Ovary (tissue), 9 donors: ENCODE measurements around the gene SEMA3B. TPM values are rescaled to one million over a fixed set of nuclear protein-coding genes. Genes with fewer than 3 reads are reported as not detected.

Source experiments
- DNase-seq, 5 donors: peaks; one replicate each; pipeline ENCODE4 v3.0.0-alpha.2; 2019 to 2020
- H3K27ac ChIP-seq, 2 donors: fragments of 200-600 bp; one replicate each; pipeline versions ENCODE4 v1.5.1 to v1.8.0; 2019 to 2022
- H3K27me3 ChIP-seq: fragments of 200-600 bp; one replicate; pipeline ENCODE4 v1.8.0; 2022
- H3K36me3 ChIP-seq: fragments of 200-600 bp; sonication (generic); one replicate; pipeline ENCODE4 v1.5.1; 2019
- H3K4me1 ChIP-seq: one replicate; pipeline ENCODE4 v1.8.1; 2013; ENCODE audit warnings: mild to moderate bottlenecking, moderate library complexity; ENCODE audit not compliant: insufficient read depth
- H3K4me3 ChIP-seq: fragments of 200-600 bp; sonication (generic); one replicate; pipeline ENCODE4 v1.5.1; 2017
- H3K9me3 ChIP-seq, 2 donors: fragments of 200-600 bp in 1 of 2; sonication (generic) in 1 of 2; one replicate each; pipeline versions ENCODE4 v1.5.1 to v1.8.1; 2013 to 2019; ENCODE audit warnings: mild to moderate bottlenecking in 1 of 2, moderate library complexity in 1 of 2
- EP300 ChIP-seq: sonication (generic); formaldehyde crosslinking; IDR thresholded peaks from one replicate; pipeline ENCODE4 v1.6.1; 2017; ENCODE audit warnings: antibody characterized with exemption
- POLR2A ChIP-seq: fragments of 450-650 bp; IDR thresholded peaks from one replicate; pipeline ENCODE4 v1.6.1; 2017; ENCODE audit warnings: antibody characterized with exemption, mild to moderate bottlenecking, moderate library complexity
- WGBS, 3 donors: extraction: QIAGEN DNeasy Blood & Tissue Kit in 1 of 3; methylation state at CpG; one replicate each; pipeline versions ENCODE4 v1.1.5 to v1.1.7; 2013 to 2017; 5-methylcytosine and 5-hydroxymethylcytosine counted together
- intact Hi-C, 4 donors: fragments of 100-400 bp; cut with DNase I; formaldehyde crosslinking; loops; one replicate each; pipeline versions ENCODE4 v1.11.0 to v1.15.1; 2022 to 2023
- polyA plus RNA-seq, 2 donors: library from polyadenylated mRNA; stranded (reverse); fragments of 200-250 nt in 1 of 2; fragments of 350-450 nt in 1 of 2; fragmentation: Illumina TruSeq in 1 of 2; extraction: RNeasy Lipid Tissue Mini Kit (QIAGEN cat#74804) in 1 of 2; gene quantifications; one replicate each; pipeline ENCODE4 v1.2.3, GENCODE V29; 2013 to 2014
- total RNA-seq, 7 donors: library from RNA; depleted of rRNA in 2 of 7; stranded (reverse); fragments of >200 nt in 2 of 7; fragmentation: NEBNext Ultra II Directional in 3 of 7; extraction: Animal tissue kit (Norgen Biotek cat#: 25700) in 3 of 7; gene quantifications; one replicate each; pipeline versions ENCODE4 v1.1.0 to v1.2.4, GENCODE V29; 2016 to 2023
- TF ChIP-seq, protein P1 (sequence below), 3 donors: fragments of 450-650 bp in 2 of 3; fragments of 200-600 bp in 1 of 3; IDR thresholded peaks; one replicate each; pipeline versions ENCODE4 v1.5.1 to v1.8.0; 2016 to 2022; ENCODE audit warnings: antibody characterized with exemption in 3 of 3, mild to moderate bottlenecking in 1 of 3
- donor health status: DM: no; HTN: no; CAD: no; lungs with moderate emphysema.
- donor health status: DM: no; HTN: no; CAD: no.
- donor health status: Bipolar disorder and iron deficiency.
- donor health status: DM: yes; HTN: yes; CAD: no.
- donor health status: DM: no; HTN: no; CAD: no.
- donor health status: DM: yes; HTN: yes; CAD: no.

SEMA3B gene
- total and polyA plus RNA-seq, 9 donors: 5.0 to 224 (median 51.1) TPM

DNA sequence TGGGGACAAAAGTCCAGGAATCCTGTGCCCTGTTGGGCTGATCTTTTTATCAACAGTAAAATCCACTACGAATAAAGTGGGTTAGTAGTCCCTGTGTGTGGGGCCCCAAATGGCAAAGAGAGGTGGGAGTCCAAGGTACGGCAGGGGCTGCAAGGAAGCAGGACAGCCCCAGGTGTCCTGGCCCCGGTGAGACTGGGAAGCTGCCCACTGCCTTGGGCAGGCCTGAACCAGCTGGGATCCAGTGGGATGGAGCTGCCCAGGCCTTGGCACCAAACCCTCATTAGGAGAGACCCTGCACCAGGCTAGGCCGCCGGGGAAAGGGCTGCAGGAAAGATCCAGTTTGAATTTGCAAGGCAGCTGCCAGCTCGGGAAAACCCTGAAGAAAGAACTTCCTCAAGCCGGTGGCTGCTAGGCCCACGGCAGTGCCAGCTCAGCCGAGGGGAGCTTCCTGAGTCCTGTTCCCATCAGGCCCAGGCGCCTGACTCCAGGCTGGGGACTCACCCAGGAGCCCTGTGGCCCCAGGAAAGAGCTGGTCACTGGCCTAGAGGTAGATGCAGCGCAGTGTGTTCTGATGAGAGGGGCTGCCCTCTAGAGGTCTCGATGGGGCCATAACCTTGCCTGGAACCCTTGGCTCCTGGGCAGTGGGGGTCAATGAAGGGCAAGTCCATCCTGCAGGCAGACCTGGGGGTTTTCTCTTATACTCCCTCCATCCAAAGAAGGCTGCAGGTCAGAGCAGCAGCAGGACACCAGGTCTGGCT, 47.4 kb upstream of the SEMA3B start:
- Histone ChIP-seq H3K36me3 (no peaks in the 10 kb centered on the region), H3K4me3 (no peak overlapping the region), H3K27me3 (no peaks in the 10 kb centered on the region), H3K27ac (no peak overlapping the region), H3K9me3 (no peaks in the 10 kb centered on the region), H3K4me1 (no peaks in the 10 kb centered on the region)
- TF ChIP-seq POLR2A (no peak), EP300 (no peak)
- TF ChIP-seq, protein P1, sequence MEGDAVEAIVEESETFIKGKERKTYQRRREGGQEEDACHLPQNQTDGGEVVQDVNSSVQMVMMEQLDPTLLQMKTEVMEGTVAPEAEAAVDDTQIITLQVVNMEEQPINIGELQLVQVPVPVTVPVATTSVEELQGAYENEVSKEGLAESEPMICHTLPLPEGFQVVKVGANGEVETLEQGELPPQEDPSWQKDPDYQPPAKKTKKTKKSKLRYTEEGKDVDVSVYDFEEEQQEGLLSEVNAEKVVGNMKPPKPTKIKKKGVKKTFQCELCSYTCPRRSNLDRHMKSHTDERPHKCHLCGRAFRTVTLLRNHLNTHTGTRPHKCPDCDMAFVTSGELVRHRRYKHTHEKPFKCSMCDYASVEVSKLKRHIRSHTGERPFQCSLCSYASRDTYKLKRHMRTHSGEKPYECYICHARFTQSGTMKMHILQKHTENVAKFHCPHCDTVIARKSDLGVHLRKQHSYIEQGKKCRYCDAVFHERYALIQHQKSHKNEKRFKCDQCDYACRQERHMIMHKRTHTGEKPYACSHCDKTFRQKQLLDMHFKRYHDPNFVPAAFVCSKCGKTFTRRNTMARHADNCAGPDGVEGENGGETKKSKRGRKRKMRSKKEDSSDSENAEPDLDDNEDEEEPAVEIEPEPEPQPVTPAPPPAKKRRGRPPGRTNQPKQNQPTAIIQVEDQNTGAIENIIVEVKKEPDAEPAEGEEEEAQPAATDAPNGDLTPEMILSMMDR (IDR thresholded peaks at IDR 0.05): no peak
- 66 to 76% (median 74%) methylated on average over 12 of the region's 12 CpGs for WGBS, 3 donors
- no peak for DNase-seq
- intact Hi-C loops: no loop called here

DNA sequence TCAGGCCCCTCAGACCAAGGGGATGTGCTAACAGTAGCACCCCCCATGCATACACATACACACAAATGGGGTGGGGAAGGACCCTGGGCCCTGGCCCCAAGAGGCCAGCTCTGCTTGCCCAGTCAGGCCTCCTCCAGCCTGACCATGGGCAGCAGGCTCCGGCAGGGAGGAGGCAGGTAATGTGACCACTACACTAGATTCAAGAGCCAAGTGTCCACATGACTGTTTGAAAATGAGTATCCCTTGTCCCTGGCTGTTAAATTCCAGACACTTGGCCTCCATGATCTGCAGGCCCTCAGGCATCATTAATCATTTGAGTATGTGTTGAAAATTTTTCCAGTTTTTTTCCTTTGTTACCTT, 46.8 kb upstream of the SEMA3B start:
- WGBS, 3 donors: 58 to 64% (median 64%) methylated on average over 1 of the region's 1 CpG
- Histone ChIP-seq H3K27me3 (no peaks in the 10 kb centered on the region), H3K9me3 (no peaks in the 10 kb centered on the region), H3K27ac (no peak overlapping the region), H3K36me3 (no peaks in the 10 kb centered on the region), H3K4me1 (peaks cover 2% of the 10 kb centered on the region), H3K4me3 (no peak overlapping the region)
- no peak for TF ChIP-seq EP300
- TF ChIP-seq, protein P1 (IDR thresholded peaks at IDR 0.05): no peak
- TF ChIP-seq POLR2A: no peak
- intact Hi-C loops: no loop called here
- no peak for DNase-seq

DNA sequence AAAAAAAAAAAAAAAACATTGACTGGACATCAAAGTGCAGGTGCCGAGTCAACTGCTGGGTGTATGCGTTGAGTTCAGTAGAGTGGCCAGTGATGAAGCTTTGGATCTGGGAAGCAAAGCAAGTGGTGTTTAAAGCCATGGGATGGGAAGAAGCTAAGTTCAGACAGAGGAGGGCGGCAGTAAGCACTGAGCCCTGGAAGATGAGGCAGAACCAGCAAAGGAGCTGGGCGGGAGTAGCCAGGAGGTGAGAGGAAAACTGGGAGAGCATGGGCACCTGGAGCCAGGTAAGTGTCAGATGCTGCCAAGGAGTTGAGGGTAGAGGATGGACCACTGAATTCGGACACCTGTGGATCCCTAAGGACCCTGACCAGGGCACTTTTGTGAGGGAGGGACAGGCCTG, 44.3 kb upstream of the SEMA3B start:
- no peak for DNase-seq
- no peaks in the 10 kb centered on the region for H3K9me3 ChIP-seq
- H3K4me1 ChIP-seq: peaks cover 8% of the 10 kb centered on the region
- no peak overlapping the region for H3K4me3 ChIP-seq
- no peak for TF ChIP-seq POLR2A
- TF ChIP-seq EP300: no peak
- TF ChIP-seq, protein P1 (IDR thresholded peaks at IDR 0.05): no peak
- H3K27ac ChIP-seq: no peak overlapping the region
- intact Hi-C loops: loop anchor here in 3 of 4 donors (1.0 to 5.0 kb wide), 3 partner anchors 28 to 48 kb away; no protein-coding TSS in a partner anchor
- 63 to 70% (median 68%) methylated on average over 5 of the region's 5 CpGs for WGBS, 3 donors
- H3K36me3 ChIP-seq: no peaks in the 10 kb centered on the region
- H3K27me3 ChIP-seq: no peaks in the 10 kb centered on the region

DNA sequence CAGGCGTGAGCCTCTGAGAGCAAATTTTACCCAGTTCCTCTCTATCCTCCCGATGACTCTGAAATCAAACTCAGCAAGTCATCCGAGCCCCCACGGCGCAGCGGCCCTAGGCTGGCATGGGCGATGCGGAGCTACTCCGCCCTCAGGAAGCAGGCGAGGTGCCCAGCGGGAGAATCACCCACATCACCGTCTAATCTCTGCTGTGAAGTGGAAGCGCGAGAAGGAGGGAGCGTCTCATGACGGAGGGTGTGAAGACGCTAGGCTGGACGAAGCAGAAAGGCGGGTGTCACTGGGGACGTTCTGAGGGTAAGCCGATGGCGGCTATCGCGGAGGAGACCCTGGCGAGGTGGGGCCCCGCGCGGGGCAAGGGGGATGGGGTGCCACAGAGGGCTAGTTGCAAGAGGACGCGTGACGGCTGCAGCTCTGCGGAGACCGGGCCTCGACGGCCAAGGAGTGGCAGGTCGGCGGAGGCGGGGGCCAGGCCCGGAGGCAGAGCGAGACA, 42.0 kb upstream of the SEMA3B start:
- Histone ChIP-seq H3K9me3 (no peaks in the 10 kb centered on the region), H3K4me1 (peaks cover 8% of the 10 kb centered on the region), H3K27ac (peak overlapping the region in 1 of 2 donors; percentile 18), H3K27me3 (no peaks in the 10 kb centered on the region), H3K4me3 (peak overlapping the region; percentile 70), H3K36me3 (no peaks in the 10 kb centered on the region)
- 0 to 2% (median 0%) methylated on average over 28 to 40 of the region's 40 CpGs for WGBS, 3 donors
- intact Hi-C loops: loop anchor here (1.0 to 5.0 kb wide), 5 partner anchors 19 to 46 kb away; no protein-coding TSS in a partner anchor
- peak in 1 of 5 donors; percentile 60 for DNase-seq
- TF ChIP-seq EP300 (no peak), POLR2A (no peak)
